B cell (primary cell): ENCODE measurements around the gene ITGA5. TPM values are rescaled to one million over a fixed set of nuclear protein-coding genes. Genes with fewer than 3 reads are reported as not detected.

Source experiments
- ATAC-seq: fragments of 200-7000 bp; cut with Tn5 transposase; one replicate; pipeline ENCODE4 v1.10.0; 2021; ENCODE audit warnings: low read depth, mild to moderate bottlenecking, moderate number of reproducible peaks, moderate library complexity
- CTCF ChIA-PET: fragments of 350-600 bp; sonication (Branson Sonifier 250); formaldehyde crosslinking; loops from one replicate; lab custom pipeline; 2021; ENCODE audit warnings: antibody characterized with exemption, inconsistent platforms; lab: Charles Lee
- POLR2A ChIA-PET: fragments of 350-600 bp; sonication (Branson Sonifier 250); formaldehyde crosslinking; loops from one replicate; lab custom pipeline; 2021; ENCODE audit warnings: antibody characterized with exemption; lab: Charles Lee
- DNase-seq: peaks from one replicate; pipeline ENCODE4 v3.0.0; 2013
- H2AFZ ChIP-seq: 2 replicates; pipeline ENCODE4 v1.6.1; 2012; ENCODE audit warnings: mild to moderate bottlenecking, low read depth, low read length; ENCODE audit not compliant: insufficient read depth, poor library complexity, severe bottlenecking
- H3K27ac ChIP-seq, 2 donors: 1 replicate in 1 of 2; 2 replicates in 1 of 2; pipeline ENCODE4 v1.5.1; 2012 to 2013; ENCODE audit warnings: low read length in 2 of 2, mild to moderate bottlenecking in 2 of 2, moderate library complexity in 1 of 2
- H3K27me3 ChIP-seq, 4 experiments: fragments of 200-600 bp in 1 of 4; sonication (generic) in 1 of 4; replicated peaks in 1 of 4; 1 replicate in 2 of 4; 2 replicates in 2 of 4; pipeline versions ENCODE4 v1.6.1 to v1.7.0; 2013 to 2016; ENCODE audit warnings: low read length in 3 of 4, mild to moderate bottlenecking in 2 of 4, mixed read lengths in 1 of 4, moderate library complexity in 1 of 4; ENCODE audit not compliant: insufficient read depth in 4 of 4, control insufficient read depth in 3 of 4; ENCODE audit errors: control extremely low read depth in 1 of 4
- H3K36me3 ChIP-seq, 2 experiments: replicated peaks in 1 of 2; 1 replicate in 1 of 2; 2 replicates in 1 of 2; pipeline versions ENCODE4 v1.6.1 to v1.7.1; 2013; ENCODE audit warnings: low read length in 1 of 2; ENCODE audit not compliant: insufficient read depth in 2 of 2, control insufficient read depth in 1 of 2; ENCODE audit errors: control extremely low read depth in 1 of 2, extremely low read depth in 1 of 2
- H3K4me1 ChIP-seq, 2 donors: fragments of 200-600 bp in 1 of 2; sonication (generic) in 1 of 2; 1 replicate in 1 of 2; 2 replicates in 1 of 2; pipeline versions ENCODE4 v1.5.1 to v1.6.1; 2013 to 2017; ENCODE audit warnings: low read length in 2 of 2; ENCODE audit not compliant: control insufficient read depth in 2 of 2, insufficient read depth in 2 of 2
- H3K4me2 ChIP-seq: replicated peaks from 2 replicates; pipeline ENCODE3; 2012; ENCODE audit warnings: mild to moderate bottlenecking, low read depth, low read length; ENCODE audit not compliant: poor library complexity, severe bottlenecking
- H3K4me3 ChIP-seq, 5 experiments: fragments of 200-600 bp in 1 of 5; sonication (generic) in 1 of 5; 1 replicate in 3 of 5; 2 replicates in 2 of 5; pipeline versions ENCODE4 v1.5.1 to v1.7.0; 2011 to 2016; ENCODE audit warnings: low read length in 4 of 5, mild to moderate bottlenecking in 4 of 5, low read depth in 2 of 5, control low read depth in 1 of 5, moderate library complexity in 1 of 5; ENCODE audit not compliant: insufficient read depth in 1 of 5; ENCODE audit errors: control extremely low read depth in 1 of 5, extremely low read depth in 1 of 5
- H3K79me2 ChIP-seq: fragments of 200-600 bp; sonication (generic); one replicate; pipeline ENCODE4 v1.6.0; 2016; ENCODE audit warnings: low read length; ENCODE audit not compliant: control insufficient read depth, insufficient read depth
- H3K9ac ChIP-seq: fragments of 200-600 bp; sonication (generic); 2 replicates; pipeline ENCODE4 v1.6.1; 2017; ENCODE audit warnings: mild to moderate bottlenecking, low read length, moderate library complexity
- H3K9me3 ChIP-seq, 3 donors: one replicate each; pipeline versions ENCODE4 v1.6.1 to v1.7.1; 2013; ENCODE audit warnings: low read length in 2 of 3; ENCODE audit not compliant: control insufficient read depth in 2 of 3, insufficient read depth in 1 of 3; ENCODE audit errors: control extremely low read depth in 1 of 3
- H4K20me1 ChIP-seq: 2 replicates; pipeline ENCODE4 v1.6.0; 2012; ENCODE audit warnings: mild to moderate bottlenecking, low read length; ENCODE audit not compliant: insufficient read depth, control insufficient read depth, poor library complexity, severe bottlenecking
- H3K27ac Mint-ChIP-seq: one replicate; pipeline ENCODE4 v1.8.0; 2021; ENCODE audit warnings: mixed read lengths
- H3K27me3 Mint-ChIP-seq: one replicate; pipeline ENCODE4 v1.8.0; 2021; ENCODE audit warnings: mixed read lengths
- H3K4me1 Mint-ChIP-seq: one replicate; pipeline ENCODE4 v1.8.0; 2021; ENCODE audit warnings: mixed read lengths
- H3K4me3 Mint-ChIP-seq: one replicate; pipeline ENCODE4 v1.8.0; 2021; ENCODE audit warnings: mixed read lengths
- H3K9me3 Mint-ChIP-seq: one replicate; pipeline ENCODE4 v1.8.0; 2022; ENCODE audit warnings: mixed read lengths; ENCODE audit not compliant: insufficient read depth
- CTCF ChIP-seq: fragments of 200-600 bp; IDR thresholded peaks from one replicate; pipeline ENCODE4 v1.8.0; 2022; ENCODE audit warnings: antibody characterized with exemption, mild to moderate bottlenecking
- EZH2 ChIP-seq: IDR thresholded peaks from 2 replicates; pipeline ENCODE4 v1.6.1; 2012; ENCODE audit warnings: borderline replicate concordance, low read depth, mild to moderate bottlenecking, moderate library complexity, low read length; ENCODE audit not compliant: insufficient read depth, poor library complexity, severe bottlenecking
- WGBS: methylation state at CpG from one replicate; pipeline ENCODE4 v1.1.5; 2013; ENCODE audit warnings: missing lambda C conversion rate; ENCODE audit not compliant: insufficient coverage; 5-methylcytosine and 5-hydroxymethylcytosine counted together
- intact Hi-C: fragments of 100-400 bp; cut with micrococcal nuclease; formaldehyde crosslinking; loops from one replicate; pipeline ENCODE4 v1.10.0; 2022
- polyA plus RNA-seq: library from polyadenylated mRNA; depleted of rRNA; stranded (reverse); fragments of >200 nt; gene quantifications from 2 replicates; pipeline ENCODE4 v1.2.3, GENCODE V29; 2012
- total RNA-seq, 2 donors: library from RNA; stranded (reverse); fragments of 120-200 nt in 1 of 2; gene quantifications; 1 replicate in 1 of 2; 2 replicates in 1 of 2; pipeline versions ENCODE4 v1.2.3 to v1.2.4, GENCODE V29; 2013 to 2022

ITGA5 gene
- total and polyA plus RNA-seq, 2 donors (not counting 1 experiment from before 2014, with no cell fraction given): 3.6 to 6.1 TPM

- no peak overlapping the region for H3K27ac Mint-ChIP-seq
- H3K27me3 Mint-ChIP-seq: peaks cover 42% of the 10 kb centered on the region
- Histone ChIP-seq H3K4me2 (no peak overlapping the region), H4K20me1 (no peaks in the 10 kb centered on the region), H3K9me3 (no peaks in the 10 kb centered on the region), H3K27ac (no peak overlapping the region), H3K9ac (no peak overlapping the region), H3K27me3 (peaks cover 0 to 14% (median 0%) of the 10 kb centered on the region in 4 experiments), H3K4me3 (no peak overlapping the region), H3K4me1 (peaks cover 4 to 6% of the 10 kb centered on the region in 2 donors), H2AFZ (no peak overlapping the region), H3K36me3 (no peaks in the 10 kb centered on the region), H3K79me2 (no peaks in the 10 kb centered on the region)
- intact Hi-C loops: no loop called here
- WGBS: 87% methylated on average over 4 of the region's 4 CpGs
- no peaks in the 10 kb centered on the region for H3K9me3 Mint-ChIP-seq
- ChIA-PET CTCF (interaction anchor here (1.2 to 34.5 kb wide), 6 partner anchors 11 to 181 kb away, joined by 3 to 1030 read pairs (median 4); no protein-coding TSS in a partner anchor), POLR2A (no interaction called here)
- no peak for ATAC-seq
- no peak overlapping the region for H3K4me3 Mint-ChIP-seq
- DNase-seq: no peak
- no peak for TF ChIP-seq EZH2
- peaks cover 11% of the 10 kb centered on the region for H3K4me1 Mint-ChIP-seq
Observed at GRCh38 chr12:54432815-54433164, 13.7 kb upstream of the ITGA5 start.

GRCh38 chr12:54431911-54432814, 13.1 kb upstream of the ITGA5 start:
- Histone ChIP-seq H3K79me2 (no peaks in the 10 kb centered on the region), H4K20me1 (no peaks in the 10 kb centered on the region), H3K4me1 (peaks cover 6% of the 10 kb centered on the region in 2 donors), H3K36me3 (no peaks in the 10 kb centered on the region), H2AFZ (no peak overlapping the region), H3K27me3 (peaks cover 0 to 20% (median 0%) of the 10 kb centered on the region in 4 experiments), H3K27ac (no peak overlapping the region), H3K4me3 (no peak overlapping the region), H3K9ac (no peak overlapping the region), H3K4me2 (no peak overlapping the region), H3K9me3 (no peaks in the 10 kb centered on the region)
- no peak overlapping the region for H3K4me3 Mint-ChIP-seq
- WGBS: 48% methylated on average over 4 of the region's 9 CpGs
- intact Hi-C loops: no loop called here
- ATAC-seq: no peak
- peaks cover 48% of the 10 kb centered on the region for H3K27me3 Mint-ChIP-seq
- POLR2A ChIA-PET: no interaction called here
- H3K27ac Mint-ChIP-seq: no peak overlapping the region
- DNase-seq: no peak
- no peaks in the 10 kb centered on the region for H3K9me3 Mint-ChIP-seq
- H3K4me1 Mint-ChIP-seq: peaks cover 16% of the 10 kb centered on the region
- TF ChIP-seq CTCF (no peak), EZH2 (no peak)
- CTCF ChIA-PET: interaction anchor here (2.0 to 34.5 kb wide), 2 partner anchors 21 to 31 kb away, joined by 9 to 1030 read pairs; no protein-coding TSS in a partner anchor
